ENCODE data around the gene SERPINB6.

SERPINB6 gene

DNA sequence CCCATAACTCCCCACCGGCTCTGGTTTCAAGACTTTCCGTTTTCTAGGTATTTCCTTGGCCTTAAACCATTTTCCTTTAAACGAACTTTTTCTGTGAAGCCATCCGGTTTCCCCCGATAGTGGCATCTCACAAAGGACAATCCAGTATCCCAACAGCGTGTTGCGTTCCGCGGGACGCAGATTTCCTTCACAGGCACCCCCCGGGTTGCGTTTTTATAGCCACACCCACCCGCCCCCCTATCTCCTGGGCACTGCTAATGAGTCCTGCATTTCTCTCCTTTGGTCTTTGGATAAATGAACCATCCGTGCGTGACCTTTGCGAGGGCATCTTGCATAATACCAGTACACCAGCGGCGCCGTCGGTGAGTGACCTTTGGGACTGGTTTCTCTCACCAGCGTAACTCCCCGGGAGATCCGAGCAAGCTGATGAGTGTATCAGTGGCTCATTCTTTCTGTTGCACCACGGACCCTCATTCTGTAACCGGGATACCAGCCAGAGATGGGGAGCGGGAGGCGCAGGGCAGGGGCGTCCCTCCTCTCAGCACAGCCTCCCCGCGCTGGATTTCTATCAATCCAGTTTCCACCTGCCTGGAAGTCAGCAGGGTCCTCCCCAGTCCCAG, 27.7 kb upstream of the SERPINB6 start:
- DNase-seq = peak; percentile 51

GRCh38 chr6:2998249-2998997, 27.1 kb upstream of the SERPINB6 start:
- DNase-seq = peak; percentile 25

GRCh38 chr6:2993755-2994317, 22.5 kb upstream of the SERPINB6 start:
- no peak for DNase-seq

DNA sequence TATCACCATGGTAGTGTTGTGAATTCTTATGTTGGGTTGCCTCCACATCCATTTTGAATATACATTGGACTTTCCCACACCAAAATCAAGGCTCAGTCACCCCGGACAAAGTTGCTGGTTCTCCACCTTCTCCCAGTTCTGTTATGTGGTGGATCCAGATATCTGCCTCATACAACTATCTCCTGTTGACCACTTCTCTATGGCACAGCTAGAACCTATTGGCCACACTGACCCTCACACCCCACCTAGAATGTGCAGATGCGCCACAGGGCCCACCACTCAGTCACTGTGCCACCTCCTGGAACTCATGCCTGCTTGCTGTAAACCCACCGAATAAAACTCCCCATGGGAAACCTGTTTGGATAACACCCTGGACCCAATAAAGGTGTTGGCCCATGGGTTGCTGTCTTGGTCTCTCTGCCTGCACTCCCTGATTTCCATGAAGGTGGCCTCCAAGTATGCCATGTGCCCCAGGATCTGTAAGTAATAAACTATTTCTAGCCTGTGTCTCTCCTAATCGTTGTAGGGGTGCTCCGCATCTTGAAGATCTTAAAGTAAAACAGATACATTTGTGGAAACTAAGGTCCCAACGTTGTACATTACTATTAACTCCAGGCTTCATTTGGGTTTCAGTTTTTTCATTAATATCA, 21.1 kb upstream of the SERPINB6 start:
- DNase-seq = no peak

- DNase-seq = no peak
Observed at GRCh38 chr6:2990932-2991506, 19.7 kb upstream of the SERPINB6 start.

GRCh38 chr6:2990248-2990931, 19.0 kb upstream of the SERPINB6 start:
- peak; percentile 69 for DNase-seq

DNA sequence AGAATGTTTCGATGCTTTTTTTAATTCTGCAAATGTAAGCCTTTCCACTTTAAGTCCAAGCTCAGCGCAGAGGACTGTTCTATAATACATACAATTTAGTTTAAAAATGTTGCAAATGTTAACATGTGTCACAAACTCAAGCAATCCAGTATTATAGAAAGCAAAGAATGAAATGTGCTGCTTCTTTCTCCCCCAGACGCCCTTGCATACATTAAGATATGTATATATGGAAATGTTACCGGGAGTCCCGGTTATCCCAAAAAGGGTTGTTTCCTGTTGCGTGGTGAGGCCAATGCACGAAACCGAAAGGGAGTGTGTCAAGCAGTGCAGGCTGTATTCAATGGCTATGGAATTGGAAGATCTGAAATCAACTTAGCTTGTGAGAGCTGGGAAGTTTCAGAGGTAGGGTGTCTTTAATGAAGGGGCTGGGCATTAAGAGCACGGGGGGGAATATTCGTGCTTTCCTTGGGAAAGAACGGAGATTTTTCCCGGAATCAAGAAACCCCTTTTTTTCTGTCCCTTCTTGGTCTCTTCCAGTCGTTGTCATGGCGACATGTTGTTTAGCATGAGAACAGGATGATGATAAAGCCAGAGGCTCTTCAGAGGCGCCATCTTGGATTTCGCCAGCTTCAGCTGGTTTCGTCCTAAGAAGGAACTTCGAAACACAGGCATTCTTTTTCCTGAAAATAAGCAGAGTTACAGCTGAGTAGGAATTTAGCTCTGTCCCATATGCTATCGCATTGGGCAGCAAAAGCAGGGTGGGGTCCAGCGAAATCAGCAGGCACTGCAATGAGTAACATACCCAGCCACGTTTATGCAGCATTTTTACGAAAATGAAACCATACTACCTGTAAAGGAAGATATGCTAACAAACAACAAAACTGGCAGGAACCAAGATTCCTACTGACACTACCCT, 18.2 kb upstream of the SERPINB6 start:
- DNase-seq = peak; percentile 95

- peak; percentile 92 for DNase-seq
Observed at GRCh38 chr6:2988426-2989331, 17.3 kb upstream of the SERPINB6 start.

DNA sequence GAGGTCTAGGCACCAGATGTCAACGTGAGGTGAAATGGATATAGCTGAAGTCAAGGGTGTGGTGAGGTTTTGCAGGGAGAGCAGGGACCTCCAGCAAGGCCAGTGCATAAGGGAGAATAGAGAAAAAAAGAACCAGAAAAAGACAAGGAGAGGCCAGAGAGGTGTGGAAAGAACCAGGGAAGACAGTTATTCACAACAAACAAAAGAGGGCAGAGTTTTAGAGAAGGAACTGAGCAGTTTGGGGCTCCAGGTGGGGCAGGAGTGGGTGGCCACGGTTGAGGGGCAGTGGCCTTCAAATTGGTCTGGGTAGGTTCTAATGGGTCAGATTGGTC, 16.7 kb upstream of the SERPINB6 start:
- no peak for DNase-seq

DNA sequence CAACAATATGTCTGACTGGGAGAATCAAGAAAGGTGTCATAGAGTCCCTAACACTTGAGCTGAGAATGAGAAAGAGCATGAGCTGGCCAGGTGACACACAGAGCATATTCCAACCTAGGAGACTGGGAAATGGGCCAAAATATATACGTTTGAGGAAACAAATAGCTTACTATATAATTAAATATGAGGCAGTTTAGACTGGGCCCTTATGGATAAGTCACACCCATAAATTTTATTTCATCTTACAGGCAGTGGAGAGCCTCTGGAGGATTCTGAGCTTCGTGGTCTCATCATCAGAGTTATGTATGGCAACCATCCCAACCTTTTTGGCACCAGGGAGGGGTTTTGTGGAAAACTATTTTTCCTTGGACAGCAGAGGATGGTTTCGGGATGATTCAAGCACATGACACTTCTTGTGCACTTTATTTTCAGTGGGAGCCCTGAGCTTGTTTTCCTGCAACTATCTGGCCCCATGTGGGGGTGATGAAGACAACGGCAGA, 15.4 kb upstream of the SERPINB6 start:
- no peak for DNase-seq

DNA sequence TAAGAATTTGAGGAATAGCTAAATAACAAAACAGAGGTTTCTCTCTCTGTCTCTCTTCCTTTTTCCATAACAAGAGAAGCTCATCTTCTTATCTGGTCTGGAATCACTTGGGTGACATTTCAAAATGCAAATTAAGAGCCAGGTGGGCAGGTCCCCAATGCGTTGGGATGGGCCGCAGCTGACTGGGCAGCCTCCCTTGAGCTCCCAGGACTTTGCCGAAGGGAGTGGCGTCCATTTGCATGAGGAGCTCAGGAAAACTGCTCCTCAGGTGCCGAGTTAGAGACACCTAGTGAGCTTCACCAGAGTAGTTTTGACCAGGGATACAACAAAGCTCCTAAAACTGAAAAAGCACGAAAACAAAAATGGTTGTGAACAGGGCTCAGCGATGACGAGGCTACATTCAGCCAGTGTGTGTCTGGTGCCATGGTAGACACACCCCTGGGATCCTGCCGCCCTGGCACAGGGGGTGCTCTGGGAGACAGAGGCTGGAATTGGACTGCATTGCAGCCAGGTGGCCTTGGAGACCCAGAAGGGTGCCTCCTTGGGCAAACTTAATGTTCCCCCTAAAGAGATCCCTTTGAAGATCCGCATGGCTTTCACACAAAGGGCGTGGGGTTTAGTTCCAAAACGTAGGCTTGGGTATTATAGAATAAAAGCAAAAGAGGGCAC, 13.5 kb upstream of the SERPINB6 start:
- no peak for DNase-seq

GRCh38 chr6:2982426-2983117, 11.2 kb upstream of the SERPINB6 start:
- DNase-seq = no peak

- no peak for DNase-seq
Observed at GRCh38 chr6:2980465-2980855, 9.1 kb upstream of the SERPINB6 start.

- no peak for DNase-seq
Observed at GRCh38 chr6:2979819-2980464, 8.6 kb upstream of the SERPINB6 start.

DNA sequence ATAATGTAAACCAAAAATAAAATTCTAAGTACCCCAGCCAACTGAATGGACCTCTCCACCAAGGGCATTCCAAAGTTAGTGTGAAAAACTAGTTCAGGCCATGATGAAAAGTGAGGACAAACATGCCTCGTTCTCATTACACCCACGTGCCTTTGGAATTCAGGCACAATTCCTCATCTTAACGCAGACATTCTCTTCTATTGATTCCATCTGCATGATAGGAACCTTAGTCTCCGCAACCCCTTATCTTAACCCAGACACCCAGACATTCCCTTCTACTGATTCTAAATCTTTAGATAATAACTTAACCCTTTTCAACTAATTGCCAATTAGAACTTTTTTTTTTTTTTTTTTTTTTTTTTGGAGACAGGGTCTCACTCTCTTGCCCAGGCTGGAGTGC, 7.6 kb upstream of the SERPINB6 start:
- DNase-seq = no peak

- no peak for DNase-seq
Observed at GRCh38 chr6:2977799-2978590, 6.6 kb upstream of the SERPINB6 start.

DNA sequence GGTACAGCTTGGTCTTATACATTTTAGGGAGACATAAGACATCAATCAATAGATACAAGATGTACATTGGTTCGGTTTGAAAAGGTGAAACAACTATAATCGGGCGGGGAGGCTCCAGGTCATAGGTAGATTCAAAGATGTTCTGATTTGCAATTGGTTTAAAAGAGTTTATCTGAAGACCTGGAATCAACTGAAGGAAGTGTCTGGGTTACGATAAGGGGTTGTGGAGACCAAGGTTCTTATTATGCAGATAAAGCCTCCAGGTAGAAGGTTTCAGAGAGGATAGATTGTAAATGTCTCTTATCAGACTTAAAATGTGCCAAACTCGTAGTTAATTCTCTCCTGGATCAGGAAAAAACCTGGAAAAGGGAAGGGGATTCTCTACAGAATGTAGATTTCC, 5.9 kb upstream of the SERPINB6 start:
- DNase-seq = no peak

- DNase-seq = no peak
Observed at GRCh38 chr6:2976571-2977085, 5.3 kb upstream of the SERPINB6 start.
